HG03520 (cell line): ENCODE results near the gene PTPRD.

Source experiments
- ATAC-seq: cut with Tn5 transposase; IDR thresholded peaks from one replicate; pipeline ENCODE4 v1.9.1; 2021; ENCODE audit warnings: mild to moderate bottlenecking, moderate library complexity; ENCODE audit not compliant: unreplicated experiment

PTPRD gene

DNA sequence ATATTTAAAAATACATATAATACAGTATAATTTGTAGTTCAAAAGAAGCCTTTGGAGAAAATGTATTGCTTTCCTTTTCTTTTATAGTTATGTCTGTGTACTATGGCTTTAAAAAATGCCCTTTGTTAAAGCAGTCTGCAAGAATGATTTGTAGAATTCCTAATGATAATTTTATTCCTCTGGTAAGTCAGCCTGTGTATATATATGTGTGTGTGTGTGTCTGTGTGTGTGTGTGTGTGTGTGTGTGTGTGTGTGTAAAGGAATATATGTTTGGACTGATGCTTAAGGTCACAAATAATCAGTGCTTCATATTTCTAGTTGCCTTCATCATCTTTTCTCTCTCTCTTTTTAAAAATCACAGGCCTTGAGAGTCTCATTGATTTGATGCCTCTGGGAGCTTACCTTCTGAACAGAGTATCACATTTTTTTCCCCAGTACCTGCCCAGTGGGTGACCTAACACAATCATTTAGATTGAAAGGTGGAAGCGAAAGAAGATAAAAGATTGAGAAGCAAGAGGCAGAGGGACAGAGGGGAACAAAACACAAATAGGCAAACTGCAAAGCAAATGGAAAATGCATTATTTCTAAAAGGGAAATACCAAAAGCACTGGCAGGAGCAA is 2104.0 kb downstream of the PTPRD start:
- ATAC-seq, result no peak

DNA sequence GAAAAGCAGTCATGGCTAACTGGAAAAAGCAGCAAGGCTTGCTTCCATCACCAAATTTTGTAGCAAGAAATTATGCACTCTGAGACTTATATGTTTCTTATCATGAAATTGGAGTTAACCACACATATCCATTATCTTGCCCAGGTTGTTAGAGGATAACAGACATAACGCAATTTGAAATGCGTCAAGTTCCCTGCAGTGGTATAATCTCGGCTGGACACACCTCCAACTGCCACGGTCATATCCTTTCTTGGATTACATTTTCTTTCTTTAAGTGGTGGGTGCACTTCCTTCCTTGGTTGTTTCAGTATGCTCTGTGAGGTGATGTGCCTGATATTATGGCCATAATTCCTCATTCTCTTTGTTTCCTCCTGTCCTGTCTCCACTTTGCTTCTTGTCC is 2118.2 kb downstream of the PTPRD start:
- ATAC-seq, result no peak

DNA sequence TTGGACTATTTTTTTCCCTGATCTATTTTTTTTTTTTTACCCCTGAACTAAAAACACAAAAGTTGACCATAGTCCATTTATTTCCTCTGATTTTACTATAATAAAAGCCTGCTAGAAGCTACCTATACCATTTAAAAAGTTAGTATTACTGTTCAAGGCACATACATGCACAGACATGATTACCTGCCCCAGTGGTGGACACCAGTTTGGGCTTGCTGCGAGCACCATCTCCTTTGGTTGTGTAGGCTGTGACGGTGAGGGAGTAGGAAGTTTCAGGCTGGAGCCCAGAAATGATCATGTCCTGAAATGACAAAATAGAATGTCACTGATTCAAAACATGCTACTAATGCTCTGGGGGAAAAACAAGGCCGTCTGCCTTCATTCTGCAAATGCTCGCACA is 2120.1 kb downstream of the PTPRD start:
- ATAC-seq, result no peak

DNA sequence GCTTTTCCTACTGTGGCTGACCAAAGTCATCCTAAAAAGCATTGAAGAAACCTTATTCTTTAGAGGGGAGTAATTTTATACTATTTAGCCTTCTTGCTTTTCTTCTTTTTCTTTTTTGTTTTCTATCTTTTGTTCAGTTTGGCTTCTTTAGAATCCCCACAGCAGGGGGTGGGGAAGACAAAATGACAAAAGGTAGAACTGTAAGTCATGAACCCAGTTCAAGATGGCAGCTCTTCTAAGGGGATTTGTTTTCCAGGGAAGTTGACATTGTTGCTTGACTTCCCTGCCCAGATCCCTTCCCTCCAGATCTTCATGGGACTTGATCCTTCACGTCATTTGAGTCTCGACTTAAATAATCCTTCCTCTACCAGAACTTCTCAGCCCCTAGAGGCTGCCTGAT is 2120.8 kb downstream of the PTPRD start:
- no peak for ATAC-seq

DNA sequence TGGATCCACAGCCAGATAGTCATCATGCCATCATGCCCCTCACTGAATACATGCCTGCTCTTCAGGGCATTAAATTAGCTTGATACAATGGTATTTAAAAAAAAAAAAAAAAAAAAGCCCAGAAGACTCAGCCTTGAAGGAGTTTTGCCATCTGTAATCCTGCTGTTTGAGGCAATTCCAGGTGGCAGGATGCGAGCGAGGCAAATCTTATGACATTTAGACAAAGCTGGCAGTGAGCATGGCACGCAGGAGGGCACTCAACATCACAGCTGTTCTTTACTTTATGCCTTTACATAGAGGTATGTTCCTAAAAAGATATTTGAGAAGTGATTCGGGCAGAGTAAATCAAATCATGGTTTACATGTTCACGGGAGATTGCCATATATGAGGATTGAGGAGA is 2121.2 kb downstream of the PTPRD start:
- no peak for ATAC-seq

DNA sequence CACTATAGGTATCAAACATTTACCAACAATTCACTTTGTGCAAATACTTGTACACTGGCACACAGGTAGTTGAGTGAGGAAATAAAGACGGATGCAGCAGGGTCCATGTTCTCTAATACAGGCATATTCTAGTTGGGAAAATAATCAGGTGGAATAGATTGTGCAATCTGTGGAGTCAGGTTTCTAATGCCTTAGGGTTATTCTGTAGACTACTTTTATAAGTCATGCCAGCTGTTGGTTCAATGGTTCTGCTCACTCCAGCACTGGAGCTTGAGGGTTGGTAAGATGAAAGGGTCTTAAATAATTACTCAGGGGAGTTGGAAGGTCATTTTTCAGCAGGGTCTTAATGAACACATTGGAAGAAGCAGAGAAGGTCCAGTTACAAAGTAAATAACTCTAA is 2123.0 kb downstream of the PTPRD start:
- ATAC-seq, result no peak

DNA sequence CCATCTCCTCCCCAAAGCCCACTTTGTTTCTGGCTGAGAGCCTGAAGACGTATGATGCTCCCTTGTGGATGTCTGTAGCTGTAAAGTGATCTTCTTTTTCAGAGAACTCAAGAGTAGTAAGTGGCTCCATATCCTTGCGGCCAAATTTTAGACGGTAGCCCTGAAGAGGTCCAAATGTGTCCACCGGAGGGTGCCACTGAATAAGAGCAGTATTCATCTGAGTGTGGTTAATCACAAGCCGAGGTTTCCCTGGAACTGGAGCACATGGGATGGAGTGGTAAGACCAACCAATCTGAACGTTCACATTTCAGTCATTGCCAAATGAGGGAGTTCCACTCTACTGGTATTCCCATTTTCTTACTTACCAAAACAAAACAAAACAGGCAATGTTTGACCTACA is 2126.7 kb downstream of the PTPRD start:
- no peak for ATAC-seq

DNA sequence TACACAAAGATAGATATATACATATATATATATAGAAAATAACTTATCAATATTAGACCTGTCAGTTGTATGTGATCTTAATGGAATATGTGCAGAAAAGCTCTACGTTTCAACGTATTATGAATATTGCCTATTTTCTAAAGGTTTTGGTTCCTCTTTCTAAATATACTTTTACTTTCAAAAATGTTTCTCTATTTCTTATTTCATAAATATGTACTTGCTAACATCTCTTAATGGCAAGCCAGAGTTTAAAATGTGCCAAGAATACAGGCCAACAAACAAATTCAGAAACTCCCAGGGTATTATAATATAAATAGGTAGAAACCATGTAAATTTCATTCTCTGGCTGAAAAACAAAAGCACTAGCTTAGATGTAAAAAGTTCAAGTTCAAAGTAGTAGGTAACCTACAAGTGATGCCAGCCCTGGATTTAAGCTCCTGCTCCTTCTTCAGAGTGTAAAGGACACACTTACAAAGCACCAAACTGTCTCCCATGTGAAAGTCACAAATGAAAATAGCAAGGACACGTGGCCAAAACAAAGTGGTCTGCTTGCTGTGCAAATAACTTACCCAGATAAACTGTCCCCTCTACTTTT is 2128.1 kb downstream of the PTPRD start:
- ATAC-seq, result no peak

DNA sequence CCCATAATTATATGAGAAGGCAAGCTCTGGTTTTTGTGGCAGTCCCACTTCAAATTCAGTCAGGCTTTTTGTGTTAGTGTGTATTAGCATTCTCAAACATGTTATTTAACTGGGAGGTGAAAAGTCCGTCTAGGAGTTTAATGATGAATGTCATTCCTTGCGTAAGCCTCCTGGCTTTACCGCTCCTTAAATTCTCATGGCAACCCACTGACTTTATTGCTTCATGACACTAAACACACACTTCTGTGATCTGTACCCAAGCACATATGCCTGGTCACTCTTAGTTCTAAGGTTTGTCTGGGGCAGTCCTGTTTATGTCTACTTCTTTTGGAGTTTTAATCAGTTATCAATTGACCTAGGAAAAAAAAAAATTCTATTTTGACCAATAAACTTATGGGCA is 2135.4 kb downstream of the PTPRD start:
- ATAC-seq, result no peak

DNA sequence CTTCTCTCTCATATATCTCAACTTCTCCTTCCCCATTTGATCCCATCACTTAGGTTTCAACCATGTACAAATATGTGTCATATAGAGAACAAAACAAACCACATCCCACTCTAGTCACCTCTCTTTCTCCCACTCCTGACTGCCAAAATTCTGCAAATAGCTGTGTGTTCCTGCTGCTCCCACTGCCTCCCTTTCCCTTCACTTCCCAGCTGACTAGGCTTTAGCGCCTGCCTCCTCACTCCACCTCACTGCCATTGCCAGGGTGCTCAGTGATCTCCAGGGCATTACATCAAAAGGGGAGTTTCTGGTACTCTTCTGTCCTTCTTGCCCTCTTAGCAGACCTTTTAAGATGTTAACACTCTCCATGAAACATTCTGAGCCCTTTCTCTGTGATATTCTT is 2137.9 kb downstream of the PTPRD start:
- no peak for ATAC-seq

DNA sequence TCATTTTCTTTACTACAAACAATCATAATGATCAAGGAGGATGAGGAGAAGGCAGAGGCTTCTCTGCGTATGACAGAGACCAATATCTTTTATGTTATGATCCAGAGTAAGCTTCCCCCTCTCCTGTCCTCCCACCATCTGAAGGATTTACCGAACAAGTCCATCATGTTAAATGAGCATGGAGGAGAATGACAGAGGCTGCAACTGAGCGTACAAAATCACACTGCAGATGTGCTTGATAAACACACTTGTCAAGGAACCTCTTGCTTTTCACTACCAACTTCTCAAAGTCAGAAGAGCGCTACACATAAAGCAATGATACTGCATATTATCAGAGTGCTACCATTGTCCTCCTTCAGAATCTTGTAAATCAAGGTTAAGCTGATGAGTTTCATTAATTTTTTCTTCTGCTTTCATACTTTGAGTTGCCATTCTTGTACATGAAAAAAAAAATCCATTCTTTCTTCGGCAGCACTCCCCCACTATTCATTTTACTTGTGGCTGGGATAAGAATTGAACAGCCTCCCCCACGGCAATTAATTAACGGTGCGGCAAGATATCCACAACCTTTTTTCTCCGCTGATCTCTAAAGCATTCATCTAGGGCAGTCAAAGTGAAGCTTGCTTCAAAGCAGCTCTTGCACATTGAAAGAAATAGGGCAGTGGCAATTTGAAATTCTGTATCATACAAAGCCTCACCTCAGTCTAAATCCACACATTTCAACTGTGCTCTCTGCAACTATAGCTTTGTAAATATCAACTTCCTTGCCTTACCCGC is 2139.4 kb downstream of the PTPRD start:
- ATAC-seq, result no peak

DNA sequence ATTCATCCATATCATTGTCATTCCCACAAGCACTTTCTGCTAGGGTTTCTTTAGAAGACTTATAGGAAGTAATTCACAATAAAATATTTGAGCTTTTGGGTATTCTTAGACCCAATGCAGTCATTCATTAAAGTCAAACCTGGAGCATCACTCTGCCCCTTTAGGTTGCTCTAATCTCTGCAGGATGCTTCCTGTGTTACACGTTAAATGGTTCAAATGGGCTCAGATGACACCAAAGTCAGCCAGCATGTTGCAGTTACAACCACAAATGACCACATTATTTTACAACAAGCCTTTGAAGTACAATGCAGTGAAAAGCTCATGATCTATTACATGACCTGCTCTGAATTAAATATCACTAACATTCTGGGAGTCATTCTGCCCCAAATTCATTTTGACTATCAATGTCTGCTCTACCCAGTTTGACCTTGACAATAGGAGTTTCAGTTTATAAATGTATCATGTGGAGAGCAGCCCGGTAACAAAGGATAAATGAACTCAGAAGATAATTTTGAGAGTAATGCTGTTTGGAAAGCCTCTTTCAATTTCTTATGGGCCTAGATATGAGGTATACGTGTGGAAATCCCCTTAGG is 2144.7 kb downstream of the PTPRD start:
- ATAC-seq, result no peak

DNA sequence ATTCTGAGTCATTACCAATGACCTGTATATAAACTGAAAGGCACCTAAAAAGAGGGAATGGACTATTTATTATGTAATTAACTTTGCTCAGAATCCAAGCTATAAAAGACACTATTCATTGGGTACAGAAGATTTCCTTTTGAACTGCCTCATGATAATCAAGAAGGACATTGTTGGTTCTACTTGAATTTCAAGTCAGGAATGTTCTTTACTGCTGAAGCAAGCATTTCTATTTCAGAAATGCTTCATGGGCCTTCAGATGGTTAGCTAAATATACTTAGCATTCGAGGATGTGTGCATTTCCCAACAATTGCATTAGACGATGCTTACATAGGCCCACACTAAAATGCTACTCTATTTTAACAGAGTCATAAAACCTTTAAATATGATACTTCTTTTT is 2155.0 kb downstream of the PTPRD start:
- no peak for ATAC-seq

DNA sequence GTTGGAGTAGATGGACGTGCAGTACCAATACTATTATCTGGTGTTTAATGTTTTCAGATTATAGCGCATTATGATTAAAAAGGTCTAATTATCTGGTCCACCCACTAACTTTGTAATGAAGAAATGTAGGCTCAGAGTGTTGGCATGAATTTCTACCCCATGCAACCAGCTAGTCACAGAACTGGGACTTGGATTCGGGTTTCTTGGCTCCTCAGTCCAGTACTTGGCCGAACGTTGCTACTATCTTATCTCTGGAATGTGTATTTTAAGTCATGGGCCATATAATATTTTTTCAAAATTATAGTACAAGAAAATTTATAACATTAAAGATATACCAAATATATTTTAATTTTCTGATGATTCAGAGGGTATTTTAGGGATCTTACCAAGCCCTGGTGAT is 2155.7 kb downstream of the PTPRD start:
- no peak for ATAC-seq

DNA sequence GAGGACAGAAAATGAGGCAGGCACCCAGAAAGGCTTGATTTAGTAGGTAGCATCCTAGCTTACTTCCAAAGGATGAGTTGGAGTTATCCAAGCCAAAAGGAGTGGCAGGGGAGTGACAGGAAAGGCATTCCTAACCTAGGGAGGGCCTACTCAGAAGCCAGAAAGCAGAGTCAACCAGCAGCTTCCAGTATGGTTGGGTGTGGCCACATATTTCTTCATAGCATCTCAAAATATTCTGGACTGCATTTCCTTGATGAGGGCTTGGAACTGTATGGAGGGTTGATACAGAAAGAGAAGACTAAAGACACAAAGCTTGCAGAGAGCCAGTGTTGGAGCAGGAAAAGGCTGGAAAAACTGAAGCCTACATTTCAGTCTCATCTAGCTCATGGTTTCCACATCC is 2156.5 kb downstream of the PTPRD start:
- no peak for ATAC-seq

DNA sequence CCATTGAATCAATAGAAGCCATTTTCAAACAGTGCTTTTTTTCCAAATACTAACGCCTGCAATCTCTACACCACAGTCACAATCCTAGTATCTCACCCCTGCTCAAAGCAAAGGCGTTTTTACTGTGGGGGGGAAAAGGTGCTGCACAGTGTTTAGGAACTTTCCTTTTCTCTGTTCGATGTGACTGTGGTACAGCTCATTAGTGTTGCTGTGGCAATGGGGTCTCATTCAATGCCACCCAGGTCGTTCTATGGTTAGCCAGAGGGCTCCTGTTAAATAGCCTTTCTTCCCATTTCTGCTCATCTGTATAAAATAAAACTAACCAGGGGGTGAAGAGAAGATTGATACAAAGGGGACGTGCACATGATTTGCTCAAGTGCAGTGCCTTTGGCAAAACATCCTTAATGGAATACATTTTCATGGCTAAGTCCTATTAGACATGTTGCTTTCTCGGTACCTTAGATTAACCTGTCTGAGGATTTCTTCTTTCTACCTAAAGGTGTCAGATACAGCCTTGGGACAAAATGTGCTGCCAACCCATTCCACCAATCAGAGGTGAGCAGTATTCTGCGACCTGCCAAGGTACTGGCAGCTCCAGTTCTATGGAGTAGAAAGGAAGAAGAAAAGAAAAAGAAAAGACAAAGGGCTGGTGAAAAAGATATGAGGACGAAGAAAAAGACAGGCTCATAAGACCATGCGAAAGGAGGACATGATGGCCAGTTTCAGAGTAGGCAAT is 2161.8 kb downstream of the PTPRD start:
- ATAC-seq, result no peak

DNA sequence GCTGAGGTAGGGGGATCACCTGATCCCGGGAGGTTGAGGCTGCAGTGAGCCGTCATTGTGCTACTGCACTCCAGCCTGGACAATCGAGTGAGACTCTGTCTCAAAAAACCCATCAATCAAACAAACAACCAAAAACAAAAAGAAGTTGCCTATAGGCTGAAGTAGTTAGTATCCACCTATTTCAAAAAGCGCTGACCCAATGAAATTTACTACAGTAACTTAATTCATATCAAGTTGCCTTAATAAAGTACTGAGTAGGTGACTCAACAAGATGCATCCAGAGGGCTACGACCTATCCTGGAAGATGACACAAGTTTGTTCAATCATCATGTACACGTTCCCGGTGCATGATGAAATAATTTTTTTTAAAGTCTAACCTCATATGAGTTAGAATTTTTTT is 2164.6 kb downstream of the PTPRD start:
- ATAC-seq, result no peak

DNA sequence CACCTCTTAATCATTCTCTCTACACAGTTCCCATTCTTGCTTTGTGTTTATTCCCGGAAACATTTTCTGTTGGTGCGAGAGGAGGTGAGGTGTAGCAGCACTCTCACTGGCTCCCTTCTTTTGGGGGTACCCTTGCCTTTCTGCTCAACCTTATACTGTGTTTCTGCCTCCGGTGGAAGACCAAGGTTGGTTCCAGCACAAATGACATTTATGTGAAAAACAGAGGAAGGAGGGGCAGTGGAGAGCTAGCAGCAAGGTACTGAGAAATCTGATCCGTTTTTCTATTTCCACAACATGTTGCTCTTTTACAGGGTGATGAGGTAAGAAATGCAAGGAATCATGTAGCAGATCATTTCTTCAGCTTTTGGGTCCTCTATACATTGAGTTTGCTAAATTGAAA is 2165.2 kb downstream of the PTPRD start:
- no peak for ATAC-seq

DNA sequence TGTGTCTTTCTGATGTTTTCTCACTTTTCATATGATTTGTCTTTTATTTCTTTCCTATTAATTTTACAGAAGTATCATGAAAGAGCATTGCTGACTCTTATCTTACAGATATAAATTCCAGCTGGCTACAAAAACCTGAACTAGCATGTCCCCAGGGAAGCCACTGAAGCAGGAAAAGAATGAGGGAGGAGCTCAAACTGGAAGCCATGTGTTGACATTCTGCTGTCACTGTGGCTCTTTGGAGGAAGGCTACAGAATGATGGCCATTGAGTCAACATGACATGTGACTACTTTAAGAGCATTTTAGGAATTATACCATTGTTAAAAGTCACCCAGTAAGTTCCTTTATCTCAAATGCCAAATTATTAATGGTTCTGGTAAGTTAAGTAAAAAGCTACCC is 2174.9 kb downstream of the PTPRD start:
- ATAC-seq, result no peak

DNA sequence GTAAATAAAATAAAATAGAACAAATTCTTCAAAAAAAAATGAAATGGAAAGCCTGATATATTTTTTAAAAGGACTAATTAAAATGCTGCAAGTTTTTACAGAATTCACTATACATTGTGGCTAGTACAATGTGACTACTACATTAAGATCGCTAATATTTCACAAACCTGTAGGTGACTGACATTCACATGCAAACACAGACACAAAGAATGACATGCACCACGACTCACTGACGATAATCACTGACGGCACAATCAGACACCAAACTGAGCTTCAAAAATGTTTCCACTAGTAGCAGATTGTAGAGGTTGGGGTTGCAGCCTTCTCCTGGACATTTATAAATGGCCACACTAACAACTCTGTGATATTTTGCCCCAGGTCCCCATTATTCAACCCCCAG is 2175.5 kb downstream of the PTPRD start:
- no peak for ATAC-seq

DNA sequence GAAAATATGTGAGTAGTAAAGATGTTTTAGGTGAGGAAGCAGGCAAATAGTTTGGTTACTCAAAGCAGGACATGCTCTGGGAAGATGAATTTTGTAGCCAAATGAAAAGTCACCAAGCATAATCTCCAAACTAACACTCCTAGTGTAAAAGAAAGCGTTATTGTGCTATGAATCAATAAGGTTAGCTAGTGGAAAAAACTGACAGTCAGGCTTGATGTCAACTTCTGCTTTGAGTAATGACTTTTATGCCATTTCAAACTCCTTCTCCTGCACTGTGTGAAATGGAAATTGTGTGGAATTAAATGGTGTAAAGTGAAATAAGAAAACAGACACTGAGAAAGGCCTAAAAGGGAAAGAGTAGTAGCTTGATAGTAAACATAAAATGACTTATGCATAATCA is 2176.0 kb downstream of the PTPRD start:
- no peak for ATAC-seq
